ENCODE results near the gene GCK. TPM values are rescaled to one million over a fixed set of nuclear protein-coding genes. Genes with fewer than 3 reads are reported as not detected.

Gene GCK
- total RNA-seq, 3 donors from 2014 or later, result 0.17 TPM; not detected in 2

- no peaks in the 10 kb centered on the region for H3K36me3 ChIP-seq (ENCODE audit: low read depth)
- H3K9me3 ChIP-seq, result no peaks in the 10 kb centered on the region
- TF ChIP-seq CTCF (IDR thresholded peaks at IDR 0.05), result no peak
- no peak overlapping the region for H3K4me3 ChIP-seq
- H3K4me1 ChIP-seq (ENCODE audit: low read depth), result peaks cover 8% of the 10 kb centered on the region
- ATAC-seq (no peak), DNase-seq (no peak)
- intact Hi-C loops (cut with DNase I, micrococcal nuclease), result no loop called here
These were observed 67.3 kb downstream of the GCK start for GRCh38 chr7:44121761-44122420.

DNA sequence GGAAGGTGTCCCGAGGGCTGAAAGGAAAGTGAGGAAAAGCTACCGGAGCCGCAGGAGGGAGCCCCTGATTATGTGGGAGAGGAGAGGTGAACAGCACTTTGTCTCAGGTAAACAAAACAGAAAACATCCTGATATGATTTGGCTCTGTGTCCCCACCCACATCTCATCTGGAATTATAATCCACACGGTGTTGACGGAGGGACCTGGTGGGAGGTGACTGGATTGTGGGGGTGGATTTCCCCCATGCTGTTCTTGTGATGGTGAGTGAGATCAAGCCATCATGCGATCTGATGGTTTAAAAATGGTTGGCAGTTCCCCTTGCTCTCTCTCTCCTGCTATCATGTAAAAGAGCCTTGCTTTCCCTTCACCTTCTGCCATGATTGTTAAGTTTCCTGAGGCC lies 68.8 kb downstream of the GCK start:
- no peaks in the 10 kb centered on the region for H3K36me3 ChIP-seq (ENCODE audit: low read depth)
- TF ChIP-seq CTCF (IDR thresholded peaks at IDR 0.05), result no peak
- H3K4me3 ChIP-seq, result no peak overlapping the region
- intact Hi-C loops (cut with DNase I, micrococcal nuclease), result no loop called here
- ATAC-seq (no peak), DNase-seq (no peak)
- peaks cover 8% of the 10 kb centered on the region for H3K4me1 ChIP-seq (ENCODE audit: low read depth)
- H3K9me3 ChIP-seq, result no peaks in the 10 kb centered on the region

DNA sequence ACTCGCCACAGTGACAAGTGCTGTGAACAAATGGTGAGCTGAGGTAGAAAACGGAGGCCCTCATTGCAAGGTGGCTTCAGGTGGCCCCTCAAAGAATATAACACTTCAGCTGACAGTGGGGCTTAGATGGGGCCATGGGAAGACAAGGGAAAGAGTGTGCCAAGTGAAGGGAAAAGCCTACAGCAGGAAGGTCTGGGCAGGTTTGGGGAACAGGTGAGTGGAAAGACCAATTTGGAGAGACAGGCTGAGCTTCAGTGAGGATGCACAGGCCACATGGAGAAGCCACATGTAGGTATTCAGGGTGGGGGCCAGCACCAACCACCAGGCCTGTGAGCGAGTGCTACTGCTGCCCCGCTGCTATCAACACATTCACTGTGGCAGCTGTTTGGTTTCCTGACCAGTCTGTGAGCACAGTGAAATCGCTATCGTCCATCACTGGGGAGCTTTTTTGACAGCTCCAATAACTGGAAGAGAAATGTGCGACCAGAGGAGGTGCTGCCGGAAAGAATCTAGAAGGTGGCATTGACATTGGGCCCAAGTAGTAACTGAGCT lies 69.3 kb downstream of the GCK start:
- Histone ChIP-seq H3K36me3 (ENCODE audit: low read depth) (no peaks in the 10 kb centered on the region), H3K4me3 (no peak overlapping the region), H3K9me3 (no peaks in the 10 kb centered on the region), H3K4me1 (ENCODE audit: low read depth) (peaks cover 8% of the 10 kb centered on the region)
- no peak for TF ChIP-seq CTCF (IDR thresholded peaks at IDR 0.05)
- no peak for ATAC-seq
- intact Hi-C loops (cut with DNase I, micrococcal nuclease), result no loop called here
- no peak for DNase-seq

- TF ChIP-seq CTCF (IDR thresholded peaks at IDR 0.05), result no peak
- DNase-seq (no peak), ATAC-seq (no peak)
- H3K36me3 ChIP-seq (ENCODE audit: low read depth), result no peaks in the 10 kb centered on the region
- no peaks in the 10 kb centered on the region for H3K9me3 ChIP-seq
- H3K4me1 ChIP-seq (ENCODE audit: low read depth), result peaks cover 8% of the 10 kb centered on the region
- no peak overlapping the region for H3K4me3 ChIP-seq
- intact Hi-C loops (cut with DNase I, micrococcal nuclease), result no loop called here
These were observed 71.3 kb downstream of the GCK start for GRCh38 chr7:44117801-44118429.

- Histone ChIP-seq H3K4me1 (ENCODE audit: low read depth) (no peaks in the 10 kb centered on the region), H3K4me3 (no peak overlapping the region), H3K36me3 (ENCODE audit: low read depth) (no peaks in the 10 kb centered on the region), H3K9me3 (no peaks in the 10 kb centered on the region)
- intact Hi-C loops (cut with DNase I, micrococcal nuclease), result no loop called here
- DNase-seq, result no peak
- TF ChIP-seq CTCF (IDR thresholded peaks at IDR 0.05), result no peak
- no peak for ATAC-seq
These were observed 72.2 kb downstream of the GCK start for GRCh38 chr7:44116789-44117666.

Data from mucosa of descending colon (tissue), 3 donors.